ENCODE data around the gene TBX2.

Gene TBX2

DNA sequence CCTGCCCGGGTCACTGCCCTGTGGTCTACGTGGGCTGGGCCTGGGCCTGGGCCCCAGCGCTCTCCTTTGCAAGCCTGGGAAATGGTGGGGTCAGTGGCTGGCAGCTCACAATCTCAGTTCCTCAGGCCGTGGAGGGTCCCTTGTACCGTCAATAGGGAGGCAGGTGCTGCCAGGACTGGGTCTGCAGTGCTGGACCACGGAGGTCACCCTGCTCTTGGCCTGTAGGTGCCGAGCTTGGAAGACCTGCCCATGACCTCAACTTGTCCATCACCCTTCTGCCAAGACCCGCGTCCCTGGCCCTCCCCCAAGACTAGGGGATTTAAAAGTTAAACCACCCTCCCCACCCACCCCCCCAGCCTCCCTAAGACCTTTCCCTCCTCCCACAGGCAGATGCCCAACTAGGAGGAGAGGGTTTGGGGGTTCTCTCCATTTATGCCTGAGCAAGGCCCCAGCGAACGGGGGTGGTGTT lies 2.5 kb downstream of the TBX2 start:
- DNase-seq (ENCODE audit: low read depth), result no peak

DNA sequence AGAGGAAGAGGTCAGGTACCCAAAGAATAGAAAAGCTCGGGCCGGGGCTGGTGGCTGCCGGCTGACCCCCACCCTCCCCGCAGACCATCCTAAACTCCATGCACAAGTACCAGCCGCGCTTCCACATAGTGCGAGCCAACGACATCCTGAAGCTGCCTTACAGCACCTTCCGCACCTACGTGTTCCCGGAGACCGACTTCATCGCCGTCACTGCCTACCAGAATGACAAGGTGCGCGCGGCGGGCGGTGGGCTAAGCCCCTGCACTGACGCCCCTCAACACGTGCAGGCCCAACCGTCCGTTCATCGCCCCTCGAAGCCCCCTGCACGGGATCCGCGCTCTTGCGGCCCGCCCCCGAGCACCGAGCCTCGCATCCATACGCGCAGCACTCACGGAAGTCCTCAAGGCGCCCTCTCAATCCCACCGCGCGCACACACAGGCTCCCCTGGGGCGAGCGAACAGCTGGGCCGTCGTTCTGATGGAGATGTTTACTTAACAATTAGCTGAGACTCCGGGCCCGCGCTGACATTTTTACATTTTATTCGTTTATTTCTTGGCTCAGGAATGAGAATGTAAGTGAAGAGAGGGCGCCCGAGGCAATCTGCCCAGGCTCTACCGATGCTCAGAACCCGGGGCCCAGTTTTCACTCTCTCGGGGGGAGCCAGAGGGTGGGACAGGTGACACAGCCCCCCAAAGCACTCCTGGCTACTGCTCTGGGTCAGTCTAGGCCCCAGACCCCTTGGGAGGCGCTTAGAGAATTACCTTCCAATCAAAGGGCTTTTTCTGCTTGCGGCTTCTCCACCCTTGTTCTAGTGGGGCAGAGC lies 3.5 kb downstream of the TBX2 start:
- DNase-seq (ENCODE audit: low read depth), result no peak

GRCh38 chr17:61403801-61404662 lies 4.4 kb downstream of the TBX2 start:
- no peak for DNase-seq (ENCODE audit: low read depth)

DNA sequence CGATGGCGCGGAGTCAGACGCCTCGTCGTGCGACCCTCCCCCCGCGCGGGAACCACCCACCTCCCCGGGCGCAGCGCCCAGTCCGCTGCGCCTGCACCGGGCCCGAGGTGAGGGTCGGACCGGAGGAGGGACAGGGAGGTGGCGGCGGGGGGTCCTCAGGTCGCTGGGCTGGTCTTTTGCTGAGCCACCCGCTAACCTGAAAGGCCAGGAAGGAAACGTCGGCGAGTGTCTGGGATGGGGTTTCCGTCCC lies 4.9 kb downstream of the TBX2 start:
- DNase-seq (ENCODE audit: low read depth), result no peak

DNA sequence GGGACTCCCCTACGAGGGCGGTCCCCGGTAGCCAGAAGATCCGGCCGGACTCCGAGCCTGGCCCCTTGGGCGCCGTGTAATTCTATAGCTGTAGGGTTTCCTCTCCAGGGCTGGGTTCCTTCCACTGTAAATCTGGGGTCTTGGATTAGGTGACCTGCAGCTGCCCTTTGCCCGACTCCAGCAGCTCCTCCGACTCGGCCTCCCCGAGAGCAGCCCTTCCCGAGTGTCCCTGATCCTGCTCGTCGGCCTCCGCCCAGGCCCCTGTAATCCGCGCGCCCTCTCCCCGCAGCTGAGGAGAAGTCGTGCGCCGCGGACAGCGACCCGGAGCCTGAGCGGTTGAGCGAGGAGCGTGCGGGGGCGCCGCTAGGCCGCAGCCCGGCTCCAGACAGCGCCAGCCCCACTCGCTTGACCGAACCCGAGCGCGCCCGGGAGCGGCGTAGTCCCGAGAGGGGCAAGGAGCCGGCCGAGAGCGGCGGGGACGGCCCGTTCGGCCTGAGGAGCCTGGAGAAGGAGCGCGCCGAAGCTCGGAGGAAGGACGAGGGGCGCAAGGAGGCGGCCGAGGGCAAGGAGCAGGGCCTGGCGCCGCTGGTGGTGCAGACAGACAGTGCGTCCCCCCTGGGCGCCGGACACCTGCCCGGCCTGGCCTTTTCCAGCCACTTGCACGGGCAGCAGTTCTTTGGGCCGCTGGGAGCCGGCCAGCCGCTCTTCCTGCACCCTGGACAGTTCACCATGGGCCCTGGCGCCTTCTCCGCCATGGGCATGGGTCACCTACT lies 5.5 kb downstream of the TBX2 start:
- DNase-seq (ENCODE audit: low read depth), result no peak

- no peak for DNase-seq (ENCODE audit: low read depth)
Observed at GRCh38 chr17:61405686-61406536, 6.3 kb downstream of the TBX2 start.

DNA sequence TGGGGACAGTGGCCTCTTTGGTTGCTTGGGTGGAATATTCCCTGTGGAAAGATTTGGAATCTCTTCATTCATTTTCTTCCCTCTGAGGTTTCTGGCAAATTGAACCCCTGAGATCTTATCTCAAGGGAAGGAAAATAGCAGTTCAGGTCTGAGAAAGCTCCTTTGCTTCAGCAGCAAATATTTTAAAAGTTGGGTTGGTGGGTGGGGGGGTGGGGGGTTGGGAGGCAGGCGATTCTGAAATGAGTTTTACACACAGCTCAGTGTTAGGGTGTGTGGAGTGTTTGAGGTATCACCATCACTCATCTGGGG lies 6.8 kb downstream of the TBX2 start:
- no peak for DNase-seq (ENCODE audit: low read depth)

DNA sequence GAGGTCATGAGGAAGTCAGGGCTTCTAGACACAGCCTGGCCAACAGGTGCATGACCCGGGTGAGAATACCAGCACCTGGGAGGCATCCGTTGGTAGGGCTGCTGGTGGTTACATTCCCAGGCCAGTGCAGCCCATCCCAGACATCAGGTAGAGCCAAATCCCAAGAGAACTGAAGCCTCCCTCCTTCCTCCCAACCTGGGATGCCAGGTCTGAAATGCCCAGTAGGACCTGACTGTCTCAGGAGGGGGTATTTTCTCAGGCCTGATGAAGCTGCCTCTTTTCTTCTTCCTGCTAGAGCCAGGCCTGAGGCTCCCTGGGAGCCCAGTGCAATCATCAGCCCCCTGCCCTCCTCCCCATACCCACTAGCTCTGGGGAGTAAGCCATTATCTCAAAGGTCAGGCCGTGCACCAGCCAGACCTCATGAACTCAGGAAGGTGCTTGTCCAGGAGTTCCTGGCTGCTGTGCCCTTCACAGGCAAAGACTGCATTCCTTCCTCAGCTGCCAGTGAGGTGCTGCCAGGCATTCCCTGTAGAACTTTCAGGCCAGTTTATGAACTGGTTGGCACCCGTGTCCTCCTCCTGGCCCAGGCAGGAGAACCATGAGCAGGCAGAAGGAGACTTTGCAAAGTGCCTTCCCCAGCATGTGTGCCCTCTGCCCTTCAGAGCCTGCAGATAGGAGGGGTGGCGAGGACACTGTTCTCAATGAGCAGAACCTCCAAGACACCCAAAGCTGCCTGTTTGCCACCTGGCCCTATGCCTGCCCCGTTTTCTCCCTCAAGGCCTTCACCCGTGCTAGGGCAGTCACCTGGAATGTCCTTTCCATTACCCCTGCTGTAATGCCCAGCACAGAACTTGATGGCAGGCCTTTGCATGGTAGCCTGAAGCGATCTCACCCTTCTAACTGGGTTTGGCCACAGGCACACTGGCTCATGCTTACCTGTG lies 7.6 kb downstream of the TBX2 start:
- DNase-seq (ENCODE audit: low read depth), result no peak

- no peak for DNase-seq (ENCODE audit: low read depth)
Observed at GRCh38 chr17:61408151-61409041, 8.8 kb downstream of the TBX2 start.

- DNase-seq (ENCODE audit: low read depth), result no peak
Observed at GRCh38 chr17:61409301-61410112, 9.9 kb downstream of the TBX2 start.

GRCh38 chr17:61410141-61411010 lies 10.7 kb downstream of the TBX2 start:
- peak; percentile 68 for DNase-seq (ENCODE audit: low read depth)

DNA sequence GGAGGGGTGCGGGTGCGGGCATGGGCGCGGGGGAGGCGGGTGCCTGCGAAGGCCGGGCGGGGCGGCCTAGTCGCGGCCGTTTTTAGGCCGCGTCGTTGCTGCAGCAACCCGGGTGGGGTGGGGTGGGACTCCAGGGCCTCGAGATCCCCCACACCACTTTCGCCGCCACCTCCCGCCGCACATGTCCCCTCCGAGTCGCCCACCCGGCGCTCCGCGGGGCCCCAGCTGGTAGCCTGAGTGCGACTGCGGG lies 11.3 kb downstream of the TBX2 start:
- no peak for DNase-seq (ENCODE audit: low read depth)

- DNase-seq (ENCODE audit: low read depth), result no peak
Observed at GRCh38 chr17:61411261-61412142, 11.9 kb downstream of the TBX2 start.

DNA sequence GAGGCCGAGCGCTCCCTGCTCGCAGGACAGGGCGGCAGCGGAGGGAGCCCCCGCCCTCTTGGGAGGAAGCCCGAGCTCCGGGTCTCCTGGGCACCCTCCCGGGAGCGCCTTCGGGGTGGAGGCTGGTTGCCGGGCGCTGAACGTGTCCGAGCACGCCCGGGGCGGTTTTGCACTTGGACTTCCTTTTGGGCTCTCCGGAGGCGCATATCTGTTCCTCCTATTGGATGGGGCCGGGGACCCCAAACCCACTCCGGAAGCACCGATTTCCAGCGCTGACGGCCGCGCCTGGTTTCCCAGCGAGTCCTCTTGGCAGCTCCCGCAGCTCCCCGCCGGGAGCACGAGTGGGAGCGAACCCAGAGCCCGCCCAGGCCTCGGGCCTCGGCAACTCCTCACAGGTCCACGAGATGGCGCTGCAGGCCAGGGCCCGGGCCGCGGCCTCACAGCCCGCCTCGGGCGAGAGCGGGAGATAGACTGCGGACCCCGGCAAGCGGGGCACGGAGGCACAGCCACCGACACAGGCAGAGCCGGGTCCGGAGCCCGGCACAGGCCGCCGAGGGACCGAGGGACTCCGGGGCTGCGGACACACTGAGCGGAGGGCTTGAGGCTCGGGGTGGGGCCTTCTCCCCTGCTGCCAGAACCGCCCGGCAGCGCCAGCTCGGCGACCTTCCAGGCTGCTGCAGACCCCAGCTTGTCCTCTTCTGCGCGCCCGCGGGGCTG lies 12.7 kb downstream of the TBX2 start:
- DNase-seq (ENCODE audit: low read depth), result peak; percentile 58

DNA sequence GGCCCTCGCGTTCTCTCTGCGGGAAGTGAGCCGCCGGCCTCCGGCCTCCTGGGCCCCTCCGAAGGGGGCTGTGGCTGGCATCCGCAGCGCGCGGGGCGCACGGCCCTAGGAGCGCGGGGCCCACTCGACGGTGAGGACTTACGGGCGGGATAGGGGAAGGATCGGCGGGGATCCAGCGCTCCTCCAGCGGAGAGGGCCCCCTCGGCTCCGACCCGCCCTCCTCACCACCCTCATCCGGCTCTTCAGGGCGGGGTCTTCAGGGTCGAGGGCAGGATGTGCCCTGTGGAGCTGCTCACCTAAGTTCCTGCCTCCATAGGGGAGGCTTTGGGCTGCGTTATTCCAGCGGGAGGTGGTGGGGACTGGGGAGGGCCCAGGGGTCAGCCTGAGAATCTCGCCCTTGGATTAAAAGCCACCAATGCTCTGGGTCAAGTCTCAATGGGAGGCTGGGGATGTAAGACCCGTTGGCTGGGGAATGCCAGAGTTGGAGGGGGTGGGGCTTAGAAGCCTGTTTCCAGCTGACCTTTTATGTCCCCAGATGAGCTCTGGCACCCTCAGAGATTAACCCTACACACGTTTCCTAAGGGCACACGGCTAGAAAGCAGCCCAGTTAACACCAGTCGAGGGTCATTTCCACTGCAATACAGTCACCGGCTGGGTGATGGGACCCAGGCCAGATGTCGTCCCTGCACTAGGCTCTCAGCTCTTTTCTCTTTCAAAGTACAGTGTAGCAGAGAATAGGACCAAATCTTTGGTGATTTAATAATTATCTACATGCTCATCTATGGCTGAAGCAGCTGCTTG lies 13.4 kb downstream of the TBX2 start:
- DNase-seq (ENCODE audit: low read depth), result no peak

Measured in activated gamma-delta T cell treated with anti-CD3 and anti-CD28 coated beads, Interleukin-2, amount 50 U/mL, for 16 hours (primary cell).